Measurements from ENCODE around the gene CEP290. TPM values are rescaled to one million over a fixed set of nuclear protein-coding genes. Genes with fewer than 3 reads are reported as not detected.

CEP290 gene
- total RNA-seq, 6 donors from 2014 or later = 10.6 to 110 (median 20.1) TPM

DNA sequence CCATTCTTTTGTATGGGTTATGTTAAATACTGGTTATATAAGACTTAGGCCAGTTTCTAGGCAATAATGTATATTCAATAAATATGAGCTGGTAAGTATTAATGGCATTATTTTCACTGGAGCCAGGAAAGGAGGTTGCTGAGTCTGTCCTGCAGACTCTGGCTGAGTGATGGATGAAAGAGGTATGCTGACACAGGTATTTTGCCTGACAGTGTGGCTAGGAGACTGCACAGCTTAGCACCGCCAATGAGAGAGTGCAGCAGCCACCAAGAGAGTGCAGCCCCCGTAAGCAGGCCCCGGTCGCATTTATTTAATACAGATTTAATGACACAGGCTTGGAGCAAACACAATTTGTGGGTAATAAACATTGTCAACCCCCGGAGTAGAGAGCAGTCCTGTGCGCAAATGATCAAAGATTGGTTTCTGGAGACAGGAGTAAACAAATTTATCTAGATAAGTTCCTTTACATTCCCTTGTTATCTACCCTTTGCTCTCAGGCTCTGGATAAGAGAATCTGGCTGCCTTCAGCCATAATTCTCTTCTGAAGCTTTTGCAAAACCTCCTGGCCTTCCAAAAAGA lies 37.6 kb upstream of the CEP290 start:
- no peak for ATAC-seq (ENCODE audit: low FRiP score in 2 of 2)

DNA sequence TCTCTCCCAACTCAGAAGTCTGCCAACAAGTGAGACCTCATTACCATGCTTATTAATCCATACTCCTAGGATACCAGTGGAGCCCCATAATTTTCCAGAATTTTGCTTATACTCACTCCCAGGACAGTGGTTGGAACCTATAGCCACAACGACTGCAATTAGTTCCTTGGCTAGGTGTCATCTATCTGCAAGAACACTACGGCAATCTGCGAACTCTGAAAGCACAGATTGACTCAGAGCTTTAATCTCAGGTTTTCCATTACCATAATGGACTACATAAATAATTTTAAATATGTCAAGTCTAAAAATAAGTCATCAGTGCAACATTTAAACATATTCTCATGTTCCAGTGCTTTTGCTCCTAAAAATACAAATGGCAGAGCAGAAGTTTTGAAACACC lies 33.7 kb upstream of the CEP290 start:
- WGBS, 2 donors = 91 to 99% methylated on average over 3 of the region's 3 CpGs
- H3K9me3 ChIP-seq = no peaks in the 10 kb centered on the region
- DNase-seq (no peak), ATAC-seq (ENCODE audit: low FRiP score in 2 of 2) (no peak)
- no peak overlapping the region for H3K4me3 ChIP-seq
- H3K36me3 ChIP-seq = peaks cover 2 to 65% (median 5%) of the 10 kb centered on the region in 4 donors
- no peak overlapping the region for H3K27ac ChIP-seq
- no peaks in the 10 kb centered on the region for H3K27me3 ChIP-seq
- H3K4me1 ChIP-seq = no peaks in the 10 kb centered on the region
- TF ChIP-seq EP300 (IDR thresholded peaks at IDR 0.05) = no peak
- no peak for TF ChIP-seq POLR2A (IDR thresholded peaks at IDR 0.05)
- no peak for TF ChIP-seq CTCF (IDR thresholded peaks at IDR 0.05)
- no peak for TF ChIP-seq POLR2AphosphoS5 (IDR thresholded peaks at IDR 0.05)

More for the DNA sequence above, 37.6 kb upstream of the CEP290 start:
- no peak overlapping the region for H3K27ac ChIP-seq
- H3K27me3 ChIP-seq = no peaks in the 10 kb centered on the region
- H3K4me1 ChIP-seq = no peaks in the 10 kb centered on the region
- no peak for DNase-seq
- no peak for TF ChIP-seq EP300 (IDR thresholded peaks at IDR 0.05)
- no peak overlapping the region for H3K4me3 ChIP-seq
- 90 to 94% methylated on average over 6 of the region's 6 CpGs for WGBS, 2 donors
- no peaks in the 10 kb centered on the region for H3K9me3 ChIP-seq
- peaks cover 2 to 52% (median 11%) of the 10 kb centered on the region in 4 donors for H3K36me3 ChIP-seq

GRCh38 chr12:88172844-88173407 lies 31.0 kb upstream of the CEP290 start:
- Histone ChIP-seq H3K9me3 (no peaks in the 10 kb centered on the region), H3K27ac (no peak overlapping the region), H3K27me3 (no peaks in the 10 kb centered on the region), H3K36me3 (peaks cover 0 to 55% (median 3%) of the 10 kb centered on the region in 4 donors), H3K4me3 (no peak overlapping the region), H3K4me1 (no peaks in the 10 kb centered on the region)
- DNase-seq = no peak
- ATAC-seq (ENCODE audit: low FRiP score in 2 of 2) = no peak
- TF ChIP-seq POLR2AphosphoS5 (IDR thresholded peaks at IDR 0.05) = no peak
- no peak for TF ChIP-seq POLR2A (IDR thresholded peaks at IDR 0.05)
- no peak for TF ChIP-seq EP300 (IDR thresholded peaks at IDR 0.05)

DNA sequence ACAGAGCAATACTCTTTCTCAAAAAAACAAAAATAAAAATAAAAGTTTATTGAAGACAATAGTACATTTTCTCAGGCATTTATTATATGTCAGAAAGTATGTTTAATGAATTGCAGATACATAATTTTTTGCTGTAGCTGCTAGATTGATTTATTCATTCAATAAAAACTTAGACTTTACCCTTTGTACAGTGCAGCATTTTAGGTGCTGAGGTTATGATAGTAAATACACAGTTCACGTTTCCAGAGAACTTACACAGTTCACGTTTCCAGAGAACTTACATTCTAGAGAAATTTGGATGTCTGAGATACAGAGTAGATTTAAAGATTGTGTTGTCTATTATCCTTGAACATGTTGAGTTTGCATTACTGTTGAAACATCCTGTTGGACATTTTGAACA lies 25.5 kb upstream of the CEP290 start:
- no peak for ATAC-seq (ENCODE audit: low FRiP score in 2 of 2)
- no peaks in the 10 kb centered on the region for H3K9me3 ChIP-seq
- TF ChIP-seq CTCF (IDR thresholded peaks at IDR 0.05) (no peak), EP300 (IDR thresholded peaks at IDR 0.05) (no peak), POLR2AphosphoS5 (IDR thresholded peaks at IDR 0.05) (no peak), POLR2A (IDR thresholded peaks at IDR 0.05) (no peak)
- H3K27me3 ChIP-seq = no peaks in the 10 kb centered on the region
- H3K4me3 ChIP-seq = no peak overlapping the region
- no peak for DNase-seq
- 99 to 100% methylated on average over 2 of the region's 2 CpGs for WGBS, 2 donors
- H3K36me3 ChIP-seq = peaks cover 0 to 52% (median 0%) of the 10 kb centered on the region in 4 donors
- no peaks in the 10 kb centered on the region for H3K4me1 ChIP-seq
- no peak overlapping the region for H3K27ac ChIP-seq

DNA sequence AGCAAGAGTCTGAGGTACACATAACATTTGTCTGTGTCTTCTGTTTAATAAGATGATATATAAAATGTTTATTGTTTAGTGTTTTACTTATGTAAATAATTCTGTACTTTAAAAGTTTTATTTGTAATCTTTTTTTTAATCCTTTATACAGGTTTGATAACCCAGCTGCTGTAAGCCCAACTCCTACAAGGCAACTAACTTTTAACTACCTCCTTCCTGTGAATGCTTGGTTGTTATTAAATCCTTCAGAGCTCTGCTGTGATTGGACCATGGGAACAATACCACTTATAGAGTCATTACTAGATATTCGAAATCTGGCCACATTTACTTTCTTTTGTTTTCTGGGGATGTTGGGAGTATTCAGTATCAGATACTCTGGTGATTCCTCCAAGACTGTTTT lies 24.3 kb upstream of the CEP290 start:
- no peak for TF ChIP-seq CTCF (IDR thresholded peaks at IDR 0.05)
- no peak for TF ChIP-seq POLR2A (IDR thresholded peaks at IDR 0.05)
- no peak for TF ChIP-seq POLR2AphosphoS5 (IDR thresholded peaks at IDR 0.05)
- TF ChIP-seq EP300 (IDR thresholded peaks at IDR 0.05) = no peak
- H3K27ac ChIP-seq = no peak overlapping the region
- WGBS, 2 donors = 88 to 90% methylated on average over 1 of the region's 1 CpG
- DNase-seq (no peak), ATAC-seq (ENCODE audit: low FRiP score in 2 of 2) (no peak)
- H3K4me3 ChIP-seq = no peak overlapping the region
- H3K4me1 ChIP-seq = no peaks in the 10 kb centered on the region
- H3K9me3 ChIP-seq = no peaks in the 10 kb centered on the region
- no peaks in the 10 kb centered on the region for H3K27me3 ChIP-seq
- peaks cover 0 to 55% (median 0%) of the 10 kb centered on the region in 4 donors for H3K36me3 ChIP-seq

DNA sequence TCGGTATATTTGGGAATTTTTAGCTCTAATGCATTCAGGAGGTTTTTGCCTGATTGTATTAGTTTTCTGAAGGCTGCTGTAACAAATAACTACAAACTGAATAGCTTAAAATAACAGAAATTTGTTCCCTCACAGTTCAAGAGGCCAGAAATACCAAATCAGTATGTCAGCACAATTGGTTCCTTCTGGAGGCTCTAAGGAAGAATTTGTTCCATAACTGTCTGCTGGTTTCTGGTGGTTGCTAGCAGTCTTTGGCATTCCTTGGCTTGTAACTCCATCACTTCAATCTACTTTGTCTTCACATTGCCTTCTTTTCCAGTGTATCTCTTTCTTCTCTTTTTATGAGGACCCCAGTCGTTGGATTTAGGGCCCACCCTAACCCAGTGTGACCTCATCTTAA lies 21.5 kb upstream of the CEP290 start:
- DNase-seq (no peak), ATAC-seq (ENCODE audit: low FRiP score in 2 of 2) (no peak)
- H3K27ac ChIP-seq = no peak overlapping the region
- H3K4me1 ChIP-seq = no peaks in the 10 kb centered on the region
- TF ChIP-seq EP300 (IDR thresholded peaks at IDR 0.05) (no peak), CTCF (IDR thresholded peaks at IDR 0.05) (no peak), POLR2A (IDR thresholded peaks at IDR 0.05) (no peak), POLR2AphosphoS5 (IDR thresholded peaks at IDR 0.05) (no peak)
- peaks cover 0 to 56% (median 0%) of the 10 kb centered on the region in 4 donors for H3K36me3 ChIP-seq
- H3K27me3 ChIP-seq = no peaks in the 10 kb centered on the region
- no peak overlapping the region for H3K4me3 ChIP-seq
- H3K9me3 ChIP-seq = no peaks in the 10 kb centered on the region
- WGBS, 2 donors = 93 to 100% methylated on average over 2 of the region's 2 CpGs

Data from upper lobe of left lung (tissue), 6 donors.